Stimulated activated CD8-positive, alpha-beta memory T cell treated with anti-CD3 and anti-CD28 coated beads, Interleukin-15, amount 100 ng/mL, for 4 hours (primary cell): ENCODE measurements around the gene FURIN.
"Not testable (repeated sequence)": the region's sequence is repeated elsewhere in the genome, so short reads cannot be mapped to it uniquely, and the experiment has no call there.

Experiments
- DNase-seq, 2 donors: peaks; one replicate each; pipeline ENCODE4 v3.0.0-alpha.2; 2020; ENCODE audit warnings: low read depth in 2 of 2

The FURIN gene

DNA sequence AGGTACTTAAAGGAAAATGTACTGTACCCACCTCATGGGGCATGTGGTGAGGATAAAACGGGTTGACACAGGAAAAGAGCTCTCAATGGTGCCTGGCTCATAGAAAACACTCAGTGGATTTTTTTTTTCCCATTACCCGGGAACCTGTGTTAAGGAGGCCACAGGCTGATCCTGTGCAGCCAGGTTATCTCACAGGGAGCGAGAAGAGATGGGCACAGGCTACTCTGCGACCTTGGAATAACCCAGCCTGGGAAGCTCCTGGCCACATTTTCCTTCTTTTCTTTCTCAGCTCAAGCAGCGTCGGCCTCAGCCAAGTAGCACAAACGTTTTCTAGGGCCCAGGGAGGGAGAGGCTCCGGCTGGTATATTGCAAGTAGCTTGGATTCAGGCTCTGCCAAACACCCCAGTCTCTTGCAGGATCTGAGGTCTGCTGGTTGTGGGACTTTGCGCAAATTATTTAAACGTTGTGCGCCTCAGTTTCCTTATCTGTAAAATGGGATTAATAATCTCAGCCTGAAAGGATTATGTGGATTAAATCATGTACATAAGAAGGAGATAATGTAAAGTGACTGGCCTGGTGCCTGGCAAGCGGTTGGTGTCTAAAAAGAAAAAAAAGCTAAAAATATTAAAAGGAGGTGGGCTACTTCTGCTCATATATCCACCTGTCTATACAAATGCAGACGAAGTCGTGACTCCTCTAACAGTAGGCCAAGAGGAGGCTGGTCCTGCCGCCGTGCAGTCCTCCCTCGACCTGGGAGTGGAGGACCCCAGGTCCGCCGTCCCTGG is 2.2 kb downstream of the FURIN start:
- no peak for DNase-seq

DNA sequence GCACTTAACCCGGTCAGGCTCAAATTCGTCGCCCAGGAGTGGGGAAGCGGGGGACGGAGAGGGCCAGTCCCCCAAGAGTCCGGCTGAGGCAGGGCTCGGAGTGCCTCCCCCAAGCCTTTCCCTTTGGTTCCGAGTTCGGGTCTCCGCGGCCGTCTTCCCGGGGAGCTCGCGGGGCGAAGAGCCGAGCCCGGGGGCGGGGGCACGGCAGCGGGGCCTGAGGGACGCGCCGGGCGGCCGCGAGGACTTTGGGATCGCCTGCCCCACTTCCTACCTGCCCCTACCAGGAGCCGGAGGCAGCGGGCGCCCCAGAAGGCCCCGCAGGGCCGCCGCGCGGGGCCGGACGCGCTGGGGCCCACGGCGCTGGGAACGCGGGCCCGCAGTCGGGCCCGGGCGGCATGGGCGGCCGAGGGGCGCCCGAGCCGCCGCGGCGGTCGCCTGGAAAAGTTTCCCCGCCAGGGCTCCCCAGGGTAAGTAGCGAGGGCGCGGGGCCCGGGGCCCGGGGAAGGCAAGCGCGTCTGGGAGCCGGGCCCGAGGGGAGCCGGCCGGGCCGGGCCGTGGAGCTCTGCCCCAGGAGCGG is 2.8 kb downstream of the FURIN start:
- no peak for DNase-seq

DNA sequence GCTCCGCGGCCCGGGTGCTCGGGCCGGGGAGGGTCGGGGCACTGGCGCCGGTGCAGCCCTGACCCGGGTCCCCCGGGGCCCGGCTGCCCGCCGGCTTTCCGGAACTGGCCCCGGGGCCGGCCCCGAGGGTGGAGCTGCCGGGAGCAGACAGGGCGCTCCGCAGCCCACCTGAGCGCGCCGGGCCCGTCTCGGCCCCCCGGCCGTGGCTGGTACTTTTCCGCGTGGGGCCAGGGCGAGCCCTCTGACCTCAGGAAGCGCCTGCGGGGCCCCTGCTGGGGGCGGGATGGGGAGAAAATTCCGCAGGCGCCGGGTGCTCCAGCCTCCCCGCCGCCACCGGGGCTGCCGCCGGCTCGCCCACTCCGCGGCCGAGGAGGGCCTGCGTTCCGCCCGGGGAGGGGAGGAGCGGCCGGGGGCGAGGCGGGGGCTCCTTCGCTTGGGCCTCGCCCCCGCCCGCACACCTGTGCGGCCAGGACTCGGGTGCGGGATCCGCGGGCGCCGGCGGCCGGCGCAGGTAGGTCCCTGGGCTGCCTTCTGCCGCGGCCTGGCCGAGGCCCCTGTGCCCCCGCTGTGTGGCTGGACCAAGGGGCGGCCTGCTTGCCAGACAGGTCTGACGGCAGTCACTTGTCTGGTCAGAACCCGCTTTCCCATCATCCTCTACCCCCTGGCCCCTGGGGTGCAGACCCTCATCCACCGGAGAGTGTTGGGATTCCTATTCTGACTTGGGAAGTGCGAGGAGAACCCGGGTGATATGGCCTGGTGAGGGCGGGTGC is 3.5 kb downstream of the FURIN start:
- DNase-seq = no peak

DNA sequence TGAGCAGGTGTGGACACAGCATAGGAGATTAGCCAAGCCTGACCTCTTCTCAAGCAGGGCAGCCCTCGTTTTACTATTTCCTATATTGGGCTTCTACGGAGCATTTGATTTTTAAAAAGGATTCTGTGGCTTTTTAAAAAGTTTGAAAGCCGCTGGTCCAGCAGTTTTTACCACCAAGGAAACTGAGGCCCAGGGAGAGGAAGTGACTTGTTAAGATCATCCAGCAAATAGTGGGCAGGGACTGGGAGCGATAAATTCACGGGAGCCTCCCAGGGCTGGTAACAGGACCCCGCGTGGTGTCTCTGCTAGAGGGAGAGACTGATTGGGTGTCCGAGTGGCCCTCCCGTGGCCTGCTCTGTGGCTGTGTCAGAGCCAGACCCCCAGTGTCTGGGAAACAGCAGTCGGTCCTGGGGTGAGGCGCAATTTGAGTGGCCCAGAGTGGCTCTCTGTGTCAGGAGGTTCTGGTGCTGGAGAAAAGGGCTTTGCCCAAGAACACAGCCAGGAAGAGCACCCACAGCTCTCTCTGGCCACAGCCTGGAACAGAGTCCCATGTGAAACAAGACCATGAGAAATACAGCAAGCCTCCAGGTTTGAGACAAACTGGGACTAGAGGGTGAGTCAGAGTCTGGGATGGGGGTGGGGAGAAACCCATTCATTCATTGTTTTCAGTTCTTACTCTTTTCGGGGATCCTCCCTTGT is 4.2 kb downstream of the FURIN start:
- DNase-seq = no peak

GRCh38 chr15:90873488-90873997 is 5.2 kb downstream of the FURIN start:
- DNase-seq = no peak

- DNase-seq = no peak
These were observed 5.7 kb downstream of the FURIN start for GRCh38 chr15:90873998-90874605.

DNA sequence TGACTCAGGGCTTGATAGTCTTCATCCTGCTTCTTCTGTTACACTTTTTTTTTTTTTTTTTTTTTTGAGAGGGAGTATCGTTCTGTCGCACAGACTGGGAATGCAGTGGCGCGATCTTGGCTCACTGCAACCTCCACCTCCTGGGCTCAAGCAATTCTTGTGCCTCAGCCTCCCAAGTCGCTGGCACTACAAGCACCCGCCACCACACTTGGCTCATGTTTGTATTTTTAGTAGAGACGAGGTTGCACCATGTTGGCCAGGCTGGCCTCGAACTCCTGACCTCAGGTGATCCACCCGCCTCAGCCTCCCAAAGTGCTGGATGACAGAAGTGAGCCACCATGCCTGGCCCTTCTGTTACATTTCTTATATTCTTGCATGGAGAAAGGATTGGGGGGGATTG is 6.6 kb downstream of the FURIN start:
- not testable (repeated sequence) for DNase-seq

DNA sequence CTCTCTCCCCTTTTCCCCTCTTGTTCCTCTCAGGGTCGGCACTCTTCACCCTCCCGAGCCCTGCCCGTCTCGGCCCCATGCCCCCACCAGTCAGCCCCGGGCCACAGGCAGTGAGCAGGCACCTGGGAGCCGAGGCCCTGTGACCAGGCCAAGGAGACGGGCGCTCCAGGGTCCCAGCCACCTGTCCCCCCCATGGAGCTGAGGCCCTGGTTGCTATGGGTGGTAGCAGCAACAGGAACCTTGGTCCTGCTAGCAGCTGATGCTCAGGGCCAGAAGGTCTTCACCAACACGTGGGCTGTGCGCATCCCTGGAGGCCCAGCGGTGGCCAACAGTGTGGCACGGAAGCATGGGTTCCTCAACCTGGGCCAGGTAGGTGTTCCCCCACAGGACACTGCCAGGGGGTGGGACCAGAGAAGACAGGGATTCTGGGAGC is 7.2 kb downstream of the FURIN start:
- no peak for DNase-seq

DNA sequence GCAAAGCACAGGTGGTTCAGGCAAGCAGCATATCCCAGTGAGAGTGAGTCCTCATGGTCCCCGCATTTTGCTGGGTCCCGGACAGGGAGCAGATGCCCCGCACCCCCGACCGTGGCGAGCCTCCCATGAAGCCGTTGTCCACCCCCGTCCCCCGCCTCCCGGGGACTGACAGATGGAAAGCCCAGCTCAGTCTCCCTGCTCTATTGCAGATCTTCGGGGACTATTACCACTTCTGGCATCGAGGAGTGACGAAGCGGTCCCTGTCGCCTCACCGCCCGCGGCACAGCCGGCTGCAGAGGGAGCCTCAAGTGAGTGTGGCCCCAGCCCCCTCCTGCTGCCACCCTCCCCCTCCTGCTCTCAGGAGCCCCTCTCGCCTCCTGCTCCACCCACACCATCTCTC is 7.7 kb downstream of the FURIN start:
- no peak for DNase-seq

- no peak for DNase-seq
These were observed 8.3 kb downstream of the FURIN start for GRCh38 chr15:90876512-90877170.

- DNase-seq = no peak
These were observed 8.9 kb downstream of the FURIN start for GRCh38 chr15:90877315-90877714.

GRCh38 chr15:90877996-90878395 is 9.6 kb downstream of the FURIN start:
- no peak for DNase-seq

GRCh38 chr15:90878660-90879059 is 10.3 kb downstream of the FURIN start:
- no peak for DNase-seq

DNA sequence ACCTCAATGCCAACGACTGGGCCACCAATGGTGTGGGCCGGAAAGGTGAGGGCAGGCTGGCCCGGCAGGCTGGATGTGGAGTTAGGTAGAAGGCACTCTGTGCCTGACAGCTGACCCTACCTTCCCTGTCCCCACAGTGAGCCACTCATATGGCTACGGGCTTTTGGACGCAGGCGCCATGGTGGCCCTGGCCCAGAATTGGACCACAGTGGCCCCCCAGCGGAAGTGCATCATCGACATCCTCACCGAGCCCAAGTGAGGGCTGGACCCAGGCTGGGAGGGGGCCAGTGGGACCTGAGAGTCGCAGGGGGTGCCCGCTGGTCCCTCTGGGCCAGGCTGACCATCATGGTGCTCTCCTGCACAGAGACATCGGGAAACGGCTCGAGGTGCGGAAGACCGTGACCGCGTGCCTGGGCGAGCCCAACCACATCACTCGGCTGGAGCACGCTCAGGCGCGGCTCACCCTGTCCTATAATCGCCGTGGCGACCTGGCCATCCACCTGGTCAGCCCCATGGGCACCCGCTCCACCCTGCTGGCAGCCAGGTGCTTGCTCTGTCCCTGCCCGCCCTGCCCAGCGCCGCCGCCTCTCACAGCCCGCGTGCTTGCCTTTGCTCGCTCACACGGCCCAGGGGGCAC is 11.5 kb downstream of the FURIN start:
- no peak for DNase-seq

DNA sequence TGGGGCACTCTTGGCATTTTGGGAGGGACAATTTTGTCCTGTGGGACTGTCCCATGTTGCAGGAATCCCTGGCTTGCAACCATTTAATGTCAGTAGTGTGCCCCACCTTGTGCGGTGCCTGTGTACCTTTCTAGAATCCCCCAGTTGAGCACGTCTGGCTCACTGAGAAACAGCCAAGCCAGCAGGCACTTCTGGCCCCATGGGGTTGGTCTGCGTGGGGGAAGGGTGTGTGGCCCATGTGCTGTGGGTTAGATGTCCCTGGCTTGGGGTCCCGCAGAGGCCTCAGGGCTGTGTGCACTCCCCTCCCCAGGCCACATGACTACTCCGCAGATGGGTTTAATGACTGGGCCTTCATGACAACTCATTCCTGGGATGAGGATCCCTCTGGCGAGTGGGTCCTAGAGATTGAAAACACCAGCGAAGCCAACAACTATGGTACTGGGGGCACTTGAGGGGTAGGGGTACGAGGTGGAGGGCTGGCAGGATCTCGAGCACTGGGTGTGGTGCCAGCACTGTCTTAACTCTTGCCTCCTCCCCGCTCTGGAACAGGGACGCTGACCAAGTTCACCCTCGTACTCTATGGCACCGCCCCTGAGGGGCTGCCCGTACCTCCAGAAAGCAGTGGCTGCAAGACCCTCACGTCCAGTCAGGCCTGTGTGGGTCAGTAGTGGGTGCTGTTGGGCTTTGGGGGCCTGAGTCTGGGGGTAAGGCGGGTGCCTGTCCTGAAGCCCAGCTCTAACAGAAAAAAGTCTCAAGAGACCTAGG is 12.2 kb downstream of the FURIN start:
- DNase-seq = no peak

DNA sequence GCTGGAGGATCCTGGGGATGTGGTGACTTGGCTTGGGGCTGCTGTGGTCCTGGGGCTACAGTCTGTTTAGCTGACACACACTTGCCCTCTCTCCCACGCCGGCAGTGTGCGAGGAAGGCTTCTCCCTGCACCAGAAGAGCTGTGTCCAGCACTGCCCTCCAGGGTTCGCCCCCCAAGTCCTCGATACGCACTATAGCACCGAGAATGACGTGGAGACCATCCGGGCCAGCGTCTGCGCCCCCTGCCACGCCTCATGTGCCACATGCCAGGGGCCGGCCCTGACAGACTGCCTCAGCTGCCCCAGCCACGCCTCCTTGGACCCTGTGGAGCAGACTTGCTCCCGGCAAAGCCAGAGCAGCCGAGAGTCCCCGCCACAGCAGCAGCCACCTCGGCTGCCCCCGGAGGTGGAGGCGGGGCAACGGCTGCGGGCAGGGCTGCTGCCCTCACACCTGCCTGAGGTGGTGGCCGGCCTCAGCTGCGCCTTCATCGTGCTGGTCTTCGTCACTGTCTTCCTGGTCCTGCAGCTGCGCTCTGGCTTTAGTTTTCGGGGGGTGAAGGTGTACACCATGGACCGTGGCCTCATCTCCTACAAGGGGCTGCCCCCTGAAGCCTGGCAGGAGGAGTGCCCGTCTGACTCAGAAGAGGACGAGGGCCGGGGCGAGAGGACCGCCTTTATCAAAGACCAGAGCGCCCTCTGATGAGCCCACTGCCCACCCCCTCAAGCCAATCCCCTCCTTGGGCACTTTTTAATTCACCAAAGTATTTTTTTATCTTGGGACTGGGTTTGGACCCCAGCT is 13.0 kb downstream of the FURIN start:
- DNase-seq = no peak

DNA sequence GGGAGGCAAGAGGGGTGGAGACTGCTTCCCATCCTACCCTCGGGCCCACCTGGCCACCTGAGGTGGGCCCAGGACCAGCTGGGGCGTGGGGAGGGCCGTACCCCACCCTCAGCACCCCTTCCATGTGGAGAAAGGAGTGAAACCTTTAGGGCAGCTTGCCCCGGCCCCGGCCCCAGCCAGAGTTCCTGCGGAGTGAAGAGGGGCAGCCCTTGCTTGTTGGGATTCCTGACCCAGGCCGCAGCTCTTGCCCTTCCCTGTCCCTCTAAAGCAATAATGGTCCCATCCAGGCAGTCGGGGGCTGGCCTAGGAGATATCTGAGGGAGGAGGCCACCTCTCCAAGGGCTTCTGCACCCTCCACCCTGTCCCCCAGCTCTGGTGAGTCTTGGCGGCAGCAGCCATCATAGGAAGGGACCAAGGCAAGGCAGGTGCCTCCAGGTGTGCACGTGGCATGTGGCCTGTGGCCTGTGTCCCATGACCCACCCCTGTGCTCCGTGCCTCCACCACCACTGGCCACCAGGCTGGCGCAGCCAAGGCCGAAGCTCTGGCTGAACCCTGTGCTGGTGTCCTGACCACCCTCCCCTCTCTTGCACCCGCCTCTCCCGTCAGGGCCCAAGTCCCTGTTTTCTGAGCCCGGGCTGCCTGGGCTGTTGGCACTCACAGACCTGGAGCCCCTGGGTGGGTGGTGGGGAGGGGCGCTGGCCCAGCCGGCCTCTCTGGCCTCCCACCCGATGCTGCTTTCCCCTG is 13.8 kb downstream of the FURIN start:
- DNase-seq = no peak
